Keratinocyte (primary cell): Measurements from ENCODE around the gene PARD6B. TPM values are rescaled to one million over a fixed set of nuclear protein-coding genes. Genes with fewer than 3 reads are reported as not detected.

ENCODE experiments used
- DNase-seq: peaks from one replicate; pipeline ENCODE4 v3.0.0-alpha.2; 2011; ENCODE audit warnings: low read depth, missing footprints, low spot score
- FAIRE-seq: peaks from 2 replicates; lab custom pipeline; 2011; peaks lifted over from hg19 to GRCh38; lab: Jason Lieb, UNC
- H2AFZ ChIP-seq: 2 replicates; pipeline ENCODE4 v1.6.0; 2012; ENCODE audit warnings: low read length, control low read depth, inconsistent platforms; ENCODE audit not compliant: control insufficient read depth
- H3K27ac ChIP-seq: 2 replicates; pipeline ENCODE4 v1.5.1; 2011; ENCODE audit warnings: low read length; ENCODE audit not compliant: control insufficient read depth, insufficient read depth
- H3K27me3 ChIP-seq: 3 replicates; pipeline ENCODE4 v1.6.0; 2011; ENCODE audit warnings: low read length; ENCODE audit not compliant: control insufficient read depth, insufficient read depth; ENCODE audit errors: extremely low read depth
- H3K36me3 ChIP-seq, 2 experiments: 2 replicates in 1 of 2; 3 replicates in 1 of 2; pipeline ENCODE4 v1.5.1; 2011; ENCODE audit warnings: low read length in 2 of 2, mild to moderate bottlenecking in 1 of 2; ENCODE audit not compliant: control insufficient read depth in 2 of 2, insufficient read depth in 2 of 2; ENCODE audit errors: extremely low read depth in 1 of 2
- H3K4me1 ChIP-seq: 3 replicates; pipeline ENCODE4 v1.5.1; 2011; ENCODE audit warnings: low read length; ENCODE audit not compliant: control insufficient read depth, insufficient read depth; ENCODE audit errors: extremely low read depth
- H3K4me2 ChIP-seq: 3 replicates; pipeline ENCODE4 v1.6.0; 2011; ENCODE audit warnings: low read depth, low read length; ENCODE audit not compliant: control insufficient read depth, insufficient read depth; ENCODE audit errors: extremely low read depth
- H3K4me3 ChIP-seq, 3 experiments: fragments of 200-600 bp in 1 of 3; sonication (generic) in 1 of 3; 2 replicates in 2 of 3; 3 replicates in 1 of 3; pipeline ENCODE4 v1.5.1; 2011 to 2016; ENCODE audit warnings: low read length in 3 of 3, mild to moderate bottlenecking in 3 of 3, control low read depth in 2 of 3, inconsistent platforms in 1 of 3, low read depth in 1 of 3, mixed read lengths in 1 of 3, mixed run types in 1 of 3, moderate library complexity in 1 of 3; ENCODE audit not compliant: control insufficient read depth in 2 of 3, insufficient read depth in 2 of 3; ENCODE audit errors: extremely low read depth in 1 of 3
- H3K79me2 ChIP-seq: 2 replicates; pipeline ENCODE4 v1.6.0; 2012; ENCODE audit warnings: low read length; ENCODE audit not compliant: control insufficient read depth, insufficient read depth
- H3K9ac ChIP-seq: 3 replicates; pipeline ENCODE4 v1.6.0; 2011; ENCODE audit warnings: low read length; ENCODE audit not compliant: control insufficient read depth, insufficient read depth; ENCODE audit errors: extremely low read depth
- H3K9me1 ChIP-seq: 3 replicates; pipeline ENCODE4 v1.6.0; 2011; ENCODE audit warnings: low read length; ENCODE audit not compliant: control insufficient read depth, insufficient read depth; ENCODE audit errors: extremely low read depth
- H3K9me3 ChIP-seq: 2 replicates; pipeline ENCODE4 v1.5.1; 2012; ENCODE audit warnings: low read depth, low read length; ENCODE audit not compliant: control insufficient read depth
- H4K20me1 ChIP-seq: 3 replicates; pipeline ENCODE4 v1.6.0; 2011; ENCODE audit warnings: low read length; ENCODE audit not compliant: control insufficient read depth, insufficient read depth; ENCODE audit errors: extremely low read depth
- CTCF ChIP-seq, 3 experiments: IDR thresholded peaks in 1 of 3; conservative IDR thresholded peaks in 1 of 3; optimal IDR thresholded peaks in 1 of 3; 2 replicates in 2 of 3; 3 replicates in 1 of 3; pipeline versions ENCODE3 to v1.5.1; 2011; ENCODE audit warnings: low read length in 3 of 3, mild to moderate bottlenecking in 3 of 3, moderate library complexity in 2 of 3, control low read depth in 1 of 3, inconsistent platforms in 1 of 3; ENCODE audit not compliant: insufficient read depth in 2 of 3; ENCODE audit errors: extremely low read depth in 1 of 3
- EZH2 ChIP-seq: IDR thresholded peaks from one replicate; pipeline ENCODE4 v1.6.1; 2012; ENCODE audit warnings: inconsistent platforms, mild to moderate bottlenecking, low read length, moderate library complexity
- dilution Hi-C: fragments of 300-500 bp; cut with MboI; formaldehyde crosslinking; loops from one replicate; pipeline ENCODE4 v1.7.0; 2020; ENCODE audit warnings: low sequenced_read_pairs; ENCODE audit not compliant: extremely low pct_ligation_motif_present
- polyA plus RNA-seq, 5 experiments: library from polyadenylated mRNA; depleted of rRNA in 3 of 5; stranded (reverse) in 3 of 5; stranded (forward) in 1 of 5; unstranded in 1 of 5; fragments of >200 nt; gene quantifications; 1 replicate in 1 of 5; 2 replicates in 3 of 5; 3 replicates in 1 of 5; pipeline versions ENCODE4 v1.2.1 to v1.2.3, GENCODE V29; 2011 to 2012; ENCODE audit warnings: missing spikeins in 2 of 5, low read depth in 1 of 5, low replicate concordance in 1 of 5

Gene PARD6B
- polyA plus RNA-seq, 1 donor (not counting 4 experiments of a cell fraction or from before 2014, with no cell fraction given), result 2.0 TPM

GRCh38 chr20:50786703-50787102 is 55.3 kb downstream of the PARD6B start:
- H3K4me1 ChIP-seq, result peaks cover 16% of the 10 kb centered on the region
- FAIRE-seq, result no peak

GRCh38 chr20:50787181-50787580 is 55.8 kb downstream of the PARD6B start:
- dilution Hi-C loops, result no loop called here
- Histone ChIP-seq H3K9me3 (no peaks in the 10 kb centered on the region), H3K9ac (no peak overlapping the region), H3K27me3 (no peaks in the 10 kb centered on the region), H3K36me3 (no peaks in the 10 kb centered on the region), H3K4me1 (peaks cover 16% of the 10 kb centered on the region), H3K27ac (no peak overlapping the region), H3K4me3 (no peak overlapping the region), H3K9me1 (no peaks in the 10 kb centered on the region), H2AFZ (no peak overlapping the region), H3K79me2 (no peaks in the 10 kb centered on the region), H4K20me1 (no peaks in the 10 kb centered on the region), H3K4me2 (no peak overlapping the region)
- FAIRE-seq, result no peak
- no peak for DNase-seq
- TF ChIP-seq CTCF (optimal IDR thresholded peaks at IDR 0.05 in 1 of 3, IDR thresholded peaks at IDR 0.05 in 1 of 3, conservative IDR thresholded peaks at IDR 0.05 in 1 of 3; ENCODE audit: extremely low read depth in 1 of 3, insufficient read depth in 2 of 3, low read length in 3 of 3) (no peak), EZH2 (no peak)

More at GRCh38 chr20:50786703-50787102, 55.3 kb downstream of the PARD6B start:
- no peak for DNase-seq
- no peaks in the 10 kb centered on the region for H3K27me3 ChIP-seq
- H4K20me1 ChIP-seq, result no peaks in the 10 kb centered on the region
- H2AFZ ChIP-seq, result no peak overlapping the region
- no peak overlapping the region for H3K27ac ChIP-seq
- H3K9ac ChIP-seq, result no peak overlapping the region
- H3K4me3 ChIP-seq, result no peak overlapping the region
- TF ChIP-seq CTCF (optimal IDR thresholded peaks at IDR 0.05 in 1 of 3, IDR thresholded peaks at IDR 0.05 in 1 of 3, conservative IDR thresholded peaks at IDR 0.05 in 1 of 3; ENCODE audit: extremely low read depth in 1 of 3, insufficient read depth in 2 of 3, low read length in 3 of 3) (no peak), EZH2 (no peak)
- no peaks in the 10 kb centered on the region for H3K36me3 ChIP-seq
- H3K9me1 ChIP-seq, result no peaks in the 10 kb centered on the region
- dilution Hi-C loops, result no loop called here
- H3K4me2 ChIP-seq, result no peak overlapping the region
- H3K9me3 ChIP-seq, result no peaks in the 10 kb centered on the region
- H3K79me2 ChIP-seq, result no peaks in the 10 kb centered on the region
